Pancreas (tissue), 10 donors: ENCODE measurements around the gene LTB4R2. TPM values are rescaled to one million over a fixed set of nuclear protein-coding genes. Genes with fewer than 3 reads are reported as not detected.

Experiments used
- ATAC-seq, 4 donors: fragments of 200-7000 bp; cut with Tn5 transposase; one replicate each; pipeline versions ENCODE4 v1.8.0 to v1.9.1; 2020; ENCODE audit warnings: mild to moderate bottlenecking in 4 of 4, moderate library complexity in 4 of 4
- DNase-seq, 6 donors: peaks; one replicate each; pipeline ENCODE4 v3.0.0-alpha.2; 2020
- FAIRE-seq: peaks from 2 replicates; lab custom pipeline; 2012; peaks lifted over from hg19 to GRCh38; lab: Jason Lieb, UNC
- H3K27ac ChIP-seq, 4 donors: fragments of 200-600 bp; sonication (generic); 1 replicate in 3 of 4; 2 replicates in 1 of 4; pipeline versions ENCODE4 v1.5.0 to v1.8.0; 2020
- H3K27me3 ChIP-seq, 4 donors: fragments of 200-600 bp; one replicate each; pipeline ENCODE4 v1.8.0; 2021
- H3K36me3 ChIP-seq, 3 donors: fragments of 200-600 bp; sonication (generic) in 1 of 3; one replicate each; pipeline versions ENCODE4 v1.5.0 to v1.8.0; 2020 to 2021
- H3K4me1 ChIP-seq, 3 donors: fragments of 200-600 bp; one replicate each; pipeline ENCODE4 v1.8.0; 2021
- H3K4me3 ChIP-seq, 4 donors: fragments of 200-600 bp; sonication (generic) in 2 of 4; one replicate each; pipeline versions ENCODE4 v1.5.0 to v1.8.0; 2020 to 2021
- H3K9me3 ChIP-seq, 4 donors: fragments of 200-600 bp; one replicate each; pipeline ENCODE4 v1.8.0; 2021
- WGBS, 2 donors: extraction: QIAGEN DNeasy Blood & Tissue Kit; methylation state at CpG; one replicate each; pipeline ENCODE4 v1.1.7; 2013; 5-methylcytosine and 5-hydroxymethylcytosine counted together
- intact Hi-C, 3 donors: fragments of 100-400 bp; cut with DNase I; formaldehyde crosslinking; loops; one replicate each; pipeline versions ENCODE4 v1.11.1 to v1.14.2; 2022
- polyA plus RNA-seq, 2 donors: library from polyadenylated mRNA; stranded (reverse); fragments of 200-250 nt; gene quantifications; one replicate each; pipeline ENCODE4 v1.2.3, GENCODE V29; 2013
- total RNA-seq, 6 donors: library from RNA; stranded (reverse); fragmentation: NEBNext Ultra II Directional in 4 of 6; extraction: Animal tissue kit (Norgen Biotek cat#: 25700) in 4 of 6; gene quantifications; one replicate each; pipeline versions ENCODE4 v1.2.1 to v1.2.4, GENCODE V29; 2021 to 2023
- TF ChIP-seq, protein P1 (sequence below), 4 donors: fragments of 200-600 bp; sonication (generic) in 3 of 4; IDR thresholded peaks; one replicate each; pipeline versions ENCODE4 v1.5.0 to v1.8.0; 2021; ENCODE audit warnings: antibody characterized with exemption in 4 of 4
- donor health status: healthy with polysubstance abuse.
- donor health status: DM: no; HTN: no; CAD: no; lungs with moderate emphysema.
- donor health status: DM: no; HTN: no; CAD: no.
- donor health status: control.
- donor health status: control.
- donor health status: Bipolar disorder and iron deficiency.
- donor health status: DM: yes; HTN: yes; CAD: no.
- donor health status: DM: no; HTN: no; CAD: no.
- donor health status: DM: no; HTN: no; CAD: no.
- donor health status: DM: yes; HTN: yes; CAD: no.

LTB4R2 gene
- total and polyA plus RNA-seq, 8 donors = 0.73 to 3.1 (median 2.2) TPM

DNA sequence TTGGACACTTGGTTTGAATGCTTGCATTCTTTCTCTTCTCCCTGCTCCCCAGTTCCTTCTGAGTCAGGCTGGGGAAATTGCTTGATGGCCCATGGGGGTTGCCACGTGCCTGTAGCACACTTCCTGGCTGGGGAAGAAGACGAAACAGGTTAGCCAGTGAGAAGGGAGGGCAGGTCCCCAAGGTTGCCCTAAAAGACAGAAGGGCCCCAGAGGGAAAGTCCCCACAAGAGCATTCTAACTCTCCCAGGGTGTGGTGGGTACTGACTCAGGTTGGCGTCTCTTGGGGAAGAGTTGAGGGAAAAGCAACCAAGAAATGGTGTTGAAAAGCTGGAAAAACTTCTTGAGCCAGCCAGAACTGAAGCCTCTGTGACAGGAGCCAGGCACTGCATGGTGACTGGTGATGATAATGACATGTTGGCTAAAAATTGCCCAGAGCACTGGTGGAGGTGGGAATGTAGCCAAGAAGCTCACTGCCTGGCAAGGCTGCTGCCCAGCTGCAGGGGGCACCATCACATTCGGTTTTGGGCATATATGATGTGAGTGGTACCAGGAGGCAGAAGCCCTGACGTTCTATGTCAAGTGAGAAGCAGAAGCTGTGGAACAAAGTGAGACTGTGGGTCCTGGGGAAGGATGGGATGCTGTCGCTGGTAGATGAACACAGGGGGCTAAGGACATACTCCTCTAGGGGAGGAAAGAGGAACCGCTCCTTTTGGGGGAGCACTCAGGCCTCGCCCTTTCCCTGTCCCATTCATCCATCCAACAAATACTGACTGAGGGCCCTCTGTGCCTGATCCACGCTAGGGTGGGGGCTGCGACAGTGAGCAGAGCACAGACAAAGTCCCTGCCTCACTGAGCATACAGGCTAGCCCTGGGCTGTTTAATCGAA is 30.4 kb upstream of the LTB4R2 start:
- intact Hi-C loops = loop anchor here in 1 of 3 donors (5.0 kb wide), 1 partner anchor 32 kb away; no protein-coding TSS in a partner anchor
- no peak overlapping the region for H3K27ac ChIP-seq

DNA sequence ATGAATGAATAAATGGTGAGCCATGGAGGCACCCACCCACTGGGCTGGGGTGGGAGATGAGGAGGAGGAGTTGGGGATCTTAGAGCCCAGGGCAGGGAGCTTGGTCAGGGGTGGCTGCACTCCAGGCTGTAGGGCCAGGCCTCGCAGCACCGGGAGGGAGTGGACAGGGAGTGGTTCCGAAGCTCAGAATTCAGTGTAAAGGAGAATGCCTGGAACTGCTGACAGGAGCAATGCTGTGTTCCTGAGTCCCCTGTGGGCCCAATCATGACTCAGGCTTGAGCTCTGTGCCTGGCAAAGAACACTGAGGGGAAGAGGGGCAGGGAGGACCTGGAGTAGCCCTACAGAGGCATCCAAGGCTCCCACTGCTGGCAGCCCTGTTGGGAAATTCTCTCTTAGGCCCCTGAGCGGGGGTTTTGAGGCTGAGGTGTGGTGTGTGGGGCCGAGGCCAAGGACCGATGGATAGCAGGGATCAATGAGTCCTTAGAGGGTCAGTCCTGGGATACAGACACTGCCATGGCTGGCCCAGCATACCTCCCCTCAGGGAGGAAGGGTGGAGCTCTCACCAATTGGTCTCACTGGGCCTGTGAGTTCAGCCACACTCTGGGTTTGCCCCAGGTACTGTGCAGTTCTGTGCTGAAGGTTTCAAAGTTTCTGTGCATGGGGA is 29.0 kb upstream of the LTB4R2 start:
- Histone ChIP-seq H3K4me3 (no peak overlapping the region), H3K4me1 (no peaks in the 10 kb centered on the region), H3K27ac (no peak overlapping the region), H3K9me3 (no peaks in the 10 kb centered on the region), H3K36me3 (no peaks in the 10 kb centered on the region), H3K27me3 (no peaks in the 10 kb centered on the region)
- DNase-seq (peak in 1 of 6 donors; percentile 25), FAIRE-seq (no peak), ATAC-seq (peak in 1 of 4 donors; percentile 15)
- intact Hi-C loops = loop anchor here in 1 of 3 donors (5.0 kb wide), 1 partner anchor 34 kb away; no protein-coding TSS in a partner anchor
- TF ChIP-seq, protein P1, sequence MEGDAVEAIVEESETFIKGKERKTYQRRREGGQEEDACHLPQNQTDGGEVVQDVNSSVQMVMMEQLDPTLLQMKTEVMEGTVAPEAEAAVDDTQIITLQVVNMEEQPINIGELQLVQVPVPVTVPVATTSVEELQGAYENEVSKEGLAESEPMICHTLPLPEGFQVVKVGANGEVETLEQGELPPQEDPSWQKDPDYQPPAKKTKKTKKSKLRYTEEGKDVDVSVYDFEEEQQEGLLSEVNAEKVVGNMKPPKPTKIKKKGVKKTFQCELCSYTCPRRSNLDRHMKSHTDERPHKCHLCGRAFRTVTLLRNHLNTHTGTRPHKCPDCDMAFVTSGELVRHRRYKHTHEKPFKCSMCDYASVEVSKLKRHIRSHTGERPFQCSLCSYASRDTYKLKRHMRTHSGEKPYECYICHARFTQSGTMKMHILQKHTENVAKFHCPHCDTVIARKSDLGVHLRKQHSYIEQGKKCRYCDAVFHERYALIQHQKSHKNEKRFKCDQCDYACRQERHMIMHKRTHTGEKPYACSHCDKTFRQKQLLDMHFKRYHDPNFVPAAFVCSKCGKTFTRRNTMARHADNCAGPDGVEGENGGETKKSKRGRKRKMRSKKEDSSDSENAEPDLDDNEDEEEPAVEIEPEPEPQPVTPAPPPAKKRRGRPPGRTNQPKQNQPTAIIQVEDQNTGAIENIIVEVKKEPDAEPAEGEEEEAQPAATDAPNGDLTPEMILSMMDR (IDR thresholded peaks at IDR 0.05) = no peak
- 88 to 92% methylated on average over 6 of the region's 6 CpGs for WGBS, 2 donors

More for the DNA sequence above, 30.4 kb upstream of the LTB4R2 start:
- 56 to 60% methylated on average over 11 of the region's 11 CpGs for WGBS, 2 donors
- ATAC-seq (peak; percentile 56 to 70 (median 66)), FAIRE-seq (no peak), DNase-seq (peak in 2 of 6 donors; percentile 60 to 68)
- Histone ChIP-seq H3K9me3 (no peaks in the 10 kb centered on the region), H3K27me3 (no peaks in the 10 kb centered on the region), H3K4me1 (peaks cover 0 to 3% (median 0%) of the 10 kb centered on the region in 3 donors), H3K36me3 (no peaks in the 10 kb centered on the region), H3K4me3 (no peak overlapping the region)
- TF ChIP-seq, protein P1 (IDR thresholded peaks at IDR 0.05) = no peak

DNA sequence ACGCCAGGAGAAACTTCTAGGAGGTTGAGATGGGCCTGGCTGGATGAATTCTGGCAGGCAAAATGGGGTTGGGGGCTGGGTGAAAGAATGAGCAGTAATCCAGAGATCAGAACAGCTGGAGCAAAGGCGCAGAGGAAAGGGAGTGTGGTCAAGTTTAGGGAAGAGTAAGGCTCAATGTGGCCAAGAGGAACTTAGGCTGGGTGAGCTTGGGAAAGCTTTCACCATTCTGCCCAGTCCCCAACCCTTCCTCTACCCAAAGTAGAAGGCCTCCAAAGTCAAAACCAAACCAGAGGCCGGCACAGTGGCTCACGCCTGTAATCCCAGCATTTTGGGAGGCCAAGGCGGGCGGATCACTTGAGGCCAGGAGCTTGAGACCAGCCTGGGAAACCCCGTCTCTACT is 28.3 kb upstream of the LTB4R2 start:
- WGBS, 2 donors = 91 to 99% methylated on average over 7 of the region's 7 CpGs
- ATAC-seq = peak in 1 of 4 donors; percentile 31

GRCh38 chr14:24282736-24283135 is 27.2 kb upstream of the LTB4R2 start:
- Histone ChIP-seq H3K4me1 (no peaks in the 10 kb centered on the region), H3K36me3 (no peaks in the 10 kb centered on the region), H3K9me3 (no peaks in the 10 kb centered on the region), H3K27ac (no peak overlapping the region), H3K4me3 (no peak overlapping the region), H3K27me3 (no peaks in the 10 kb centered on the region)
- no peak for FAIRE-seq
- DNase-seq = peak in 1 of 6 donors; percentile 12
- TF ChIP-seq, protein P1 (IDR thresholded peaks at IDR 0.05) = no peak
- 58 to 65% methylated on average over 3 of the region's 3 CpGs for WGBS, 2 donors
- intact Hi-C loops = loop anchor here in 1 of 3 donors (5.0 kb wide), 1 partner anchor 35 kb away; no protein-coding TSS in a partner anchor
- no peak for ATAC-seq

More for the DNA sequence above, 28.3 kb upstream of the LTB4R2 start:
- Histone ChIP-seq H3K4me3 (no peak overlapping the region), H3K9me3 (no peaks in the 10 kb centered on the region), H3K4me1 (no peaks in the 10 kb centered on the region), H3K27me3 (no peaks in the 10 kb centered on the region), H3K36me3 (no peaks in the 10 kb centered on the region), H3K27ac (no peak overlapping the region)
- TF ChIP-seq, protein P1 (IDR thresholded peaks at IDR 0.05) = no peak
- intact Hi-C loops = loop anchor here in 1 of 3 donors (5.0 kb wide), 1 partner anchor 34 kb away; no protein-coding TSS in a partner anchor
- FAIRE-seq (no peak), DNase-seq (no peak)
